Measurements from ENCODE around the gene TMEM14C.

TMEM14C gene

GRCh38 chr6:10759884-10760329 is 37.0 kb downstream of the TMEM14C start:
- no peak for DNase-seq (ENCODE audit: low read depth in 2 of 2)

DNA sequence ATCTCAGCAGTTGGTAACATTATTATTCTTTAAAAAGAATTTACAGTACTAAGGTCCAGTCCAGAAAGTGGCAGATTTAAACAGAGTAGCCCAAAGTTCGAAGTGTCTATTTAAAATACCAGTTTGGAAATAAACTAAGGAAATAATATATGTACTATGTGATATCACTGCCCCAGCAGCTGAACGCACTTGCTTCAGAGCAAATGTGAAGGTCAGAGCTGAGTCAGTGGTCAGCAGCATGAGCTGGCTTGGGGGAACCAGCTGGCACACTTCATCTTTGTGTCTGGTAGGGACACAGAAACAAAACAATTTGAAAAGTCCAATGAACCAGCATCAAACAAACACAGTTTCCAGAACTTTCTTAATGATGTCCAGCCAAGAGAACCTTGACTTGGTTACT is 40.1 kb downstream of the TMEM14C start:
- DNase-seq (ENCODE audit: low read depth in 2 of 2), result no peak

DNA sequence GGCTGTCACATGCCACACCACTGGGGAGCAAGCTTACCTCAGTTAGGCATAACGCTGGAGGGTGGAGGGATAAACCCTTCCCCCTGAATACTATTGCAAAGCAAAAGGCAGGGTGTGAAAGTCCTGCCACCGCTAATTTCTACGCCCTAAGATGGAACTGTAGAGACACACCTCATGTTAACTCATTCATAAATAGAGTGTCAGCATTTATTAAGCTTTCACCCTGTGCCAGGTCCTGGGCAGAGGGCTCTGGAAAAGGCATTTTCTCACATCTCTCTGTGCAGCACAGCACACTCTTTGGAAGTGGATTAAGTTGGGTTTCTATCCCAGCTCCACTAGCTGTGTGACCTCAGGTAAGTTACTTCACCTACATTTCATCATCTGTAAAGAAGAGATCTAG is 46.5 kb downstream of the TMEM14C start:
- DNase-seq (ENCODE audit: low read depth in 2 of 2), result no peak

GRCh38 chr6:10771371-10771894 is 48.6 kb downstream of the TMEM14C start:
- DNase-seq (ENCODE audit: low read depth in 2 of 2), result no peak

DNA sequence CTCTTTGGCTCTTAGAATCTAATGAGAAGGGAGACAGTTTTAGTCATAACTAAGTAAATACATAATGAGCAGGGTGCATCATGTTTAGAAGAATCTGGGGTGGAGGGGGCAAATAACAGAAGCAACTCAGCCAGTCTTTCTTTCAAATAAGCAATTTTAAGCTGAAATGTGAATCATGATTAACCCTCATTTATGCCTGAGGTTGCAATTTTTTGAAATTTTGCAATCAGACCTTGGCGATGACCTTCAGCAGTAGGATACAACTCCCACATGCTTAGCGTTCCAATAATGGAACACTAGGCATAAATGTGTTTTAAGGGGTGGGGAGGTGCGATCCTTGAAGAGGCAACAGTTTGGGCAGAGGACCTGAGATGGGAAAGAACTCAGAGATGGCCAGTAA is 55.4 kb downstream of the TMEM14C start:
- DNase-seq (ENCODE audit: low read depth in 2 of 2), result no peak

- no peak for DNase-seq (ENCODE audit: low read depth in 2 of 2)
Measured at GRCh38 chr6:10779076-10779475, 56.2 kb downstream of the TMEM14C start.
